EH (cell line): ENCODE results near the gene TCERG1L.

Experiments used
- DNase-seq: peaks from one replicate; pipeline ENCODE4 v3.0.0-alpha.2; 2015; ENCODE audit warnings: low read depth

TCERG1L gene

GRCh38 chr10:131123496-131123895, 188.0 kb downstream of the TCERG1L start:
- no peak for DNase-seq

- DNase-seq: no peak
Observed at GRCh38 chr10:131121511-131122035, 189.9 kb downstream of the TCERG1L start.

- no peak for DNase-seq
Observed at GRCh38 chr10:131119626-131120355, 191.7 kb downstream of the TCERG1L start.

GRCh38 chr10:131117416-131118212, 193.9 kb downstream of the TCERG1L start:
- DNase-seq: no peak

GRCh38 chr10:131116991-131117375, 194.5 kb downstream of the TCERG1L start:
- DNase-seq: no peak

- no peak for DNase-seq
Observed at GRCh38 chr10:131116216-131116990, 195.1 kb downstream of the TCERG1L start.

GRCh38 chr10:131115801-131116200, 195.7 kb downstream of the TCERG1L start:
- no peak for DNase-seq

- DNase-seq: no peak
Observed at GRCh38 chr10:131115321-131115720, 196.2 kb downstream of the TCERG1L start.

- no peak for DNase-seq
Observed at GRCh38 chr10:131114846-131115245, 196.7 kb downstream of the TCERG1L start.

- DNase-seq: no peak
Observed at GRCh38 chr10:131113709-131114291, 197.7 kb downstream of the TCERG1L start.

- no peak for DNase-seq
Observed at GRCh38 chr10:131113165-131113564, 198.4 kb downstream of the TCERG1L start.

GRCh38 chr10:131112691-131113090, 198.8 kb downstream of the TCERG1L start:
- DNase-seq: no peak

- no peak for DNase-seq
Observed at GRCh38 chr10:131111471-131112080, 199.9 kb downstream of the TCERG1L start.

- DNase-seq: no peak
Observed at GRCh38 chr10:131111007-131111406, 200.5 kb downstream of the TCERG1L start.

- no peak for DNase-seq
Observed at GRCh38 chr10:131110241-131110783, 201.2 kb downstream of the TCERG1L start.

- no peak for DNase-seq
Observed at GRCh38 chr10:131109726-131110125, 201.8 kb downstream of the TCERG1L start.

GRCh38 chr10:131109291-131109690, 202.2 kb downstream of the TCERG1L start:
- no peak for DNase-seq

GRCh38 chr10:131107970-131108369, 203.6 kb downstream of the TCERG1L start:
- DNase-seq: no peak

- DNase-seq: no peak
Observed at GRCh38 chr10:131102676-131103075, 208.8 kb downstream of the TCERG1L start.

- no peak for DNase-seq
Observed at GRCh38 chr10:131102147-131102546, 209.4 kb downstream of the TCERG1L start.
